Ovary (tissue), 9 donors: ENCODE results near the gene ZBBX. TPM values are rescaled to one million over a fixed set of nuclear protein-coding genes. Genes with fewer than 3 reads are reported as not detected.

Experiments used
- DNase-seq, 5 donors: peaks; one replicate each; pipeline ENCODE4 v3.0.0-alpha.2; 2019 to 2020
- H3K27ac ChIP-seq, 2 donors: fragments of 200-600 bp; one replicate each; pipeline versions ENCODE4 v1.5.1 to v1.8.0; 2019 to 2022
- H3K27me3 ChIP-seq: fragments of 200-600 bp; one replicate; pipeline ENCODE4 v1.8.0; 2022
- H3K36me3 ChIP-seq: fragments of 200-600 bp; sonication (generic); one replicate; pipeline ENCODE4 v1.5.1; 2019
- H3K4me1 ChIP-seq: one replicate; pipeline ENCODE4 v1.8.1; 2013; ENCODE audit warnings: mild to moderate bottlenecking, moderate library complexity; ENCODE audit not compliant: insufficient read depth
- H3K4me3 ChIP-seq: fragments of 200-600 bp; sonication (generic); one replicate; pipeline ENCODE4 v1.5.1; 2017
- H3K9me3 ChIP-seq, 2 donors: fragments of 200-600 bp in 1 of 2; sonication (generic) in 1 of 2; one replicate each; pipeline versions ENCODE4 v1.5.1 to v1.8.1; 2013 to 2019; ENCODE audit warnings: mild to moderate bottlenecking in 1 of 2, moderate library complexity in 1 of 2
- EP300 ChIP-seq: sonication (generic); formaldehyde crosslinking; IDR thresholded peaks from one replicate; pipeline ENCODE4 v1.6.1; 2017; ENCODE audit warnings: antibody characterized with exemption
- POLR2A ChIP-seq: fragments of 450-650 bp; IDR thresholded peaks from one replicate; pipeline ENCODE4 v1.6.1; 2017; ENCODE audit warnings: antibody characterized with exemption, mild to moderate bottlenecking, moderate library complexity
- WGBS, 3 donors: extraction: QIAGEN DNeasy Blood & Tissue Kit in 1 of 3; methylation state at CpG; one replicate each; pipeline versions ENCODE4 v1.1.5 to v1.1.7; 2013 to 2017; 5-methylcytosine and 5-hydroxymethylcytosine counted together
- intact Hi-C, 4 donors: fragments of 100-400 bp; cut with DNase I; formaldehyde crosslinking; loops; one replicate each; pipeline versions ENCODE4 v1.11.0 to v1.15.1; 2022 to 2023
- polyA plus RNA-seq, 2 donors: library from polyadenylated mRNA; stranded (reverse); fragments of 200-250 nt in 1 of 2; fragments of 350-450 nt in 1 of 2; fragmentation: Illumina TruSeq in 1 of 2; extraction: RNeasy Lipid Tissue Mini Kit (QIAGEN cat#74804) in 1 of 2; gene quantifications; one replicate each; pipeline ENCODE4 v1.2.3, GENCODE V29; 2013 to 2014
- total RNA-seq, 7 donors: library from RNA; depleted of rRNA in 2 of 7; stranded (reverse); fragments of >200 nt in 2 of 7; fragmentation: NEBNext Ultra II Directional in 3 of 7; extraction: Animal tissue kit (Norgen Biotek cat#: 25700) in 3 of 7; gene quantifications; one replicate each; pipeline versions ENCODE4 v1.1.0 to v1.2.4, GENCODE V29; 2016 to 2023
- TF ChIP-seq, protein P1 (sequence below), 3 donors: fragments of 450-650 bp in 2 of 3; fragments of 200-600 bp in 1 of 3; IDR thresholded peaks; one replicate each; pipeline versions ENCODE4 v1.5.1 to v1.8.0; 2016 to 2022; ENCODE audit warnings: antibody characterized with exemption in 3 of 3, mild to moderate bottlenecking in 1 of 3
- donor health status: DM: no; HTN: no; CAD: no; lungs with moderate emphysema.
- donor health status: DM: no; HTN: no; CAD: no.
- donor health status: Bipolar disorder and iron deficiency.
- donor health status: DM: yes; HTN: yes; CAD: no.
- donor health status: DM: no; HTN: no; CAD: no.
- donor health status: DM: yes; HTN: yes; CAD: no.

ZBBX gene
- total and polyA plus RNA-seq, 9 donors, result 0.18 to 38.9 (median 0.97) TPM; not detected in 2

GRCh38 chr3:167198949-167199600, 181.0 kb downstream of the ZBBX start:
- no peaks in the 10 kb centered on the region for H3K9me3 ChIP-seq
- no peak for DNase-seq
- H3K4me1 ChIP-seq, result no peaks in the 10 kb centered on the region
- no peaks in the 10 kb centered on the region for H3K36me3 ChIP-seq
- no peaks in the 10 kb centered on the region for H3K27me3 ChIP-seq
- H3K4me3 ChIP-seq, result no peak overlapping the region
- H3K27ac ChIP-seq, result no peak overlapping the region
- intact Hi-C loops, result no loop called here
- no peak for TF ChIP-seq EP300
- TF ChIP-seq POLR2A, result no peak
- TF ChIP-seq, protein P1, sequence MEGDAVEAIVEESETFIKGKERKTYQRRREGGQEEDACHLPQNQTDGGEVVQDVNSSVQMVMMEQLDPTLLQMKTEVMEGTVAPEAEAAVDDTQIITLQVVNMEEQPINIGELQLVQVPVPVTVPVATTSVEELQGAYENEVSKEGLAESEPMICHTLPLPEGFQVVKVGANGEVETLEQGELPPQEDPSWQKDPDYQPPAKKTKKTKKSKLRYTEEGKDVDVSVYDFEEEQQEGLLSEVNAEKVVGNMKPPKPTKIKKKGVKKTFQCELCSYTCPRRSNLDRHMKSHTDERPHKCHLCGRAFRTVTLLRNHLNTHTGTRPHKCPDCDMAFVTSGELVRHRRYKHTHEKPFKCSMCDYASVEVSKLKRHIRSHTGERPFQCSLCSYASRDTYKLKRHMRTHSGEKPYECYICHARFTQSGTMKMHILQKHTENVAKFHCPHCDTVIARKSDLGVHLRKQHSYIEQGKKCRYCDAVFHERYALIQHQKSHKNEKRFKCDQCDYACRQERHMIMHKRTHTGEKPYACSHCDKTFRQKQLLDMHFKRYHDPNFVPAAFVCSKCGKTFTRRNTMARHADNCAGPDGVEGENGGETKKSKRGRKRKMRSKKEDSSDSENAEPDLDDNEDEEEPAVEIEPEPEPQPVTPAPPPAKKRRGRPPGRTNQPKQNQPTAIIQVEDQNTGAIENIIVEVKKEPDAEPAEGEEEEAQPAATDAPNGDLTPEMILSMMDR (IDR thresholded peaks at IDR 0.05), result no peak
- 67 to 83% (median 83%) methylated on average over 1 of the region's 1 CpG for WGBS, 3 donors

Other genes with a start within 250 kb of the ZBBX start
- 1 to 10 TPM in 1 of 7 donors, under 1 TPM in 3, not detected in 3; 0.20 to 8.8 (median 0.58) TPM for gene SERPINI2, start 93.7 kb upstream of the ZBBX start, total RNA-seq
- gene SERPINI2, start 93.7 kb upstream of the ZBBX start, polyA plus RNA-seq, result under 1 TPM in 1 of 2 donors, not detected in 1; 0.33 TPM